A549 (cell line): ENCODE data around the gene GATA5.
A peak's percentile ranks its signal among the peaks of the same experiment; 100 is the strongest.

Experiments used
- CBX2 ChIP-seq: fragments of 200-600 bp; sonication (generic); IDR thresholded peaks from 2 replicates; pipeline ENCODE4 v1.6.1; 2016; ENCODE audit warnings: low read depth, mild to moderate bottlenecking, borderline replicate concordance
- EHMT2 ChIP-seq: fragments of 200-600 bp; sonication (generic); IDR thresholded peaks from 2 replicates; pipeline ENCODE4 v1.6.1; 2016; ENCODE audit warnings: antibody characterized with exemption, low read depth, mild to moderate bottlenecking, moderate library complexity
- EP300 ChIP-seq, 2 experiments: fragments of >200 bp; sonication (Bioruptor Twin); formaldehyde crosslinking; IDR thresholded peaks; 2 replicates in 1 of 2; 3 replicates in 1 of 2; pipeline ENCODE4 v1.6.1; 2016 to 2017
- ESRRA ChIP-seq: fragments of 150-350 bp; IDR thresholded peaks from 2 replicates; pipeline ENCODE4 v1.6.1; 2014; ENCODE audit warnings: mild to moderate bottlenecking, low read length, borderline replicate concordance
- FOSL2 ChIP-seq, 2 experiments: fragments of 450-650 bp in 1 of 2; fragments of >200 bp in 1 of 2; sonication (Bioruptor Twin) in 1 of 2; formaldehyde crosslinking; IDR thresholded peaks; 2 replicates each; pipeline versions ENCODE4 v1.5.0 to v1.6.1; 2016 to 2020; ENCODE audit warnings: mild to moderate bottlenecking in 1 of 2, moderate library complexity in 1 of 2
- KDM5A ChIP-seq: fragments of 200-600 bp; sonication (generic); IDR thresholded peaks from 2 replicates; pipeline ENCODE4 v1.6.1; 2016; ENCODE audit warnings: antibody characterized with exemption, mild to moderate bottlenecking
- POLR2A ChIP-seq: IDR thresholded peaks from 2 replicates; pipeline ENCODE4 v1.6.1; 2012; ENCODE audit warnings: mild to moderate bottlenecking, low read length
- POLR2AphosphoS2 ChIP-seq: conservative IDR thresholded peaks from 2 replicates; pipeline ENCODE4 v1.6.1; 2012; ENCODE audit warnings: low read length, improper control_type of control experiment, inconsistent platforms
- SREBF2 ChIP-seq: fragments of 450-650 bp; IDR thresholded peaks from 2 replicates; pipeline ENCODE4 v1.6.1; 2014; ENCODE audit warnings: mild to moderate bottlenecking, moderate library complexity
- TF ChIP-seq, protein P1 (sequence below): fragments of >200 bp; sonication (Bioruptor Twin); formaldehyde crosslinking; IDR thresholded peaks from 3 replicates; pipeline ENCODE4 v1.5.1; 2016
- TF ChIP-seq, protein P2 (sequence below): IDR thresholded peaks from 2 replicates; pipeline ENCODE4 v1.6.1; 2012
- TF ChIP-seq, protein P3 (sequence below): fragments of 150-350 bp; IDR thresholded peaks from 2 replicates; pipeline ENCODE4 v1.6.1; 2014; ENCODE audit warnings: low read depth, mild to moderate bottlenecking, low read length
- TF ChIP-seq, protein P4 (sequence below): fragments of >200 bp; sonication (Bioruptor Twin); formaldehyde crosslinking; IDR thresholded peaks from 3 replicates; pipeline ENCODE4 v1.6.1; 2016

DNA sequence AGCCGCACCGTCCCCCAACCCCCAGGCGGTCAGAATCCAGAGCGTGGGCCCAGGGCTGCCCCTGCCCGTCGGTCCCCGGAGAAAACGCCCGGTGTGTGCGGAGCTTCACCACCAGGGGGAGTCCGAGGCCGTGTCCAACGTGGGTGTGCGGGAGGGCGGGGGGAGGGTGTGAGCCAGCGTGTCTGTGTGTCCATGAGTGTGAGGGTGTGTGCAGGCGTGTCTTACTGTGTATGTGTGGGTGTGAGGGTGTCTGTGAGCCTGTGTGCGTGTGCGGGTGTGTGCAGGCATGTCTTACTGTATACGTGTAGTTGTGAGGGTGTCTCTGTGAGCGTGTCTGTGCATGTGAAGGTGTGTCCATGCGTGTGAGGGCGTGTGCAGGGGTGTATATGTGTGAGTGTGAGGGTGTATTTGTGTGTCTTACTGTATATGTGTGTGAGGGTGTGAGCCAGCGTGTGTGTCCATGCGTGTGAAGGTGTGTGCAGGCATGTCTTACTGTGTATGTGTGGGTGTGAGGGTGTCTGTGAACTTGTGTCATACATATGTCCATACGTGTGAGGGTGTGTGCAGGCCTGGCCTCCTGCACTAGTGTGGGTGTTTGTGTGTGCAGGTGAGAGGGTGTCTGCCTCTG, 24.6 kb upstream of the GATA5 start:
- TF ChIP-seq EHMT2: no peak
- no peak for TF ChIP-seq CBX2
- TF ChIP-seq, protein P1, sequence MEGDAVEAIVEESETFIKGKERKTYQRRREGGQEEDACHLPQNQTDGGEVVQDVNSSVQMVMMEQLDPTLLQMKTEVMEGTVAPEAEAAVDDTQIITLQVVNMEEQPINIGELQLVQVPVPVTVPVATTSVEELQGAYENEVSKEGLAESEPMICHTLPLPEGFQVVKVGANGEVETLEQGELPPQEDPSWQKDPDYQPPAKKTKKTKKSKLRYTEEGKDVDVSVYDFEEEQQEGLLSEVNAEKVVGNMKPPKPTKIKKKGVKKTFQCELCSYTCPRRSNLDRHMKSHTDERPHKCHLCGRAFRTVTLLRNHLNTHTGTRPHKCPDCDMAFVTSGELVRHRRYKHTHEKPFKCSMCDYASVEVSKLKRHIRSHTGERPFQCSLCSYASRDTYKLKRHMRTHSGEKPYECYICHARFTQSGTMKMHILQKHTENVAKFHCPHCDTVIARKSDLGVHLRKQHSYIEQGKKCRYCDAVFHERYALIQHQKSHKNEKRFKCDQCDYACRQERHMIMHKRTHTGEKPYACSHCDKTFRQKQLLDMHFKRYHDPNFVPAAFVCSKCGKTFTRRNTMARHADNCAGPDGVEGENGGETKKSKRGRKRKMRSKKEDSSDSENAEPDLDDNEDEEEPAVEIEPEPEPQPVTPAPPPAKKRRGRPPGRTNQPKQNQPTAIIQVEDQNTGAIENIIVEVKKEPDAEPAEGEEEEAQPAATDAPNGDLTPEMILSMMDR: peak; percentile 76
- no peak for TF ChIP-seq POLR2A
- TF ChIP-seq SREBF2: no peak
- TF ChIP-seq, protein P2, sequence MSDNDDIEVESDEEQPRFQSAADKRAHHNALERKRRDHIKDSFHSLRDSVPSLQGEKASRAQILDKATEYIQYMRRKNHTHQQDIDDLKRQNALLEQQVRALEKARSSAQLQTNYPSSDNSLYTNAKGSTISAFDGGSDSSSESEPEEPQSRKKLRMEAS: peak; percentile 47; the same call in 1 of the 2 replicates
- no peak for TF ChIP-seq KDM5A
- no peak for TF ChIP-seq ESRRA
- TF ChIP-seq, protein P3, sequence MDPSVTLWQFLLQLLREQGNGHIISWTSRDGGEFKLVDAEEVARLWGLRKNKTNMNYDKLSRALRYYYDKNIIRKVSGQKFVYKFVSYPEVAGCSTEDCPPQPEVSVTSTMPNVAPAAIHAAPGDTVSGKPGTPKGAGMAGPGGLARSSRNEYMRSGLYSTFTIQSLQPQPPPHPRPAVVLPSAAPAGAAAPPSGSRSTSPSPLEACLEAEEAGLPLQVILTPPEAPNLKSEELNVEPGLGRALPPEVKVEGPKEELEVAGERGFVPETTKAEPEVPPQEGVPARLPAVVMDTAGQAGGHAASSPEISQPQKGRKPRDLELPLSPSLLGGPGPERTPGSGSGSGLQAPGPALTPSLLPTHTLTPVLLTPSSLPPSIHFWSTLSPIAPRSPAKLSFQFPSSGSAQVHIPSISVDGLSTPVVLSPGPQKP: no peak
- TF ChIP-seq FOSL2 (IDR thresholded peaks at IDR 0.05): no peak
- no peak for TF ChIP-seq FOSL2 (CRISPR knock-in tag; IDR thresholded peaks at IDR 0.05)
- TF ChIP-seq, protein P4, sequence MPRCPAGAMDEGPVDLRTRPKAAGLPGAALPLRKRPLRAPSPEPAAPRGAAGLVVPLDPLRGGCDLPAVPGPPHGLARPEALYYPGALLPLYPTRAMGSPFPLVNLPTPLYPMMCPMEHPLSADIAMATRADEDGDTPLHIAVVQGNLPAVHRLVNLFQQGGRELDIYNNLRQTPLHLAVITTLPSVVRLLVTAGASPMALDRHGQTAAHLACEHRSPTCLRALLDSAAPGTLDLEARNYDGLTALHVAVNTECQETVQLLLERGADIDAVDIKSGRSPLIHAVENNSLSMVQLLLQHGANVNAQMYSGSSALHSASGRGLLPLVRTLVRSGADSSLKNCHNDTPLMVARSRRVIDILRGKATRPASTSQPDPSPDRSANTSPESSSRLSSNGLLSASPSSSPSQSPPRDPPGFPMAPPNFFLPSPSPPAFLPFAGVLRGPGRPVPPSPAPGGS: no peak
- TF ChIP-seq POLR2AphosphoS2: no peak
- TF ChIP-seq EP300 (IDR thresholded peaks at IDR 0.05): no peak
